ENCODE results near the gene TMEM59. TPM values are rescaled to one million over a fixed set of nuclear protein-coding genes. Genes with fewer than 3 reads are reported as not detected.
"Not testable (repeated sequence)": the region's sequence is repeated elsewhere in the genome, so short reads cannot be mapped to it uniquely, and the experiment has no call there.

The TMEM59 gene
- total RNA-seq, 2 donors from 2014 or later: 282 to 326 TPM

DNA sequence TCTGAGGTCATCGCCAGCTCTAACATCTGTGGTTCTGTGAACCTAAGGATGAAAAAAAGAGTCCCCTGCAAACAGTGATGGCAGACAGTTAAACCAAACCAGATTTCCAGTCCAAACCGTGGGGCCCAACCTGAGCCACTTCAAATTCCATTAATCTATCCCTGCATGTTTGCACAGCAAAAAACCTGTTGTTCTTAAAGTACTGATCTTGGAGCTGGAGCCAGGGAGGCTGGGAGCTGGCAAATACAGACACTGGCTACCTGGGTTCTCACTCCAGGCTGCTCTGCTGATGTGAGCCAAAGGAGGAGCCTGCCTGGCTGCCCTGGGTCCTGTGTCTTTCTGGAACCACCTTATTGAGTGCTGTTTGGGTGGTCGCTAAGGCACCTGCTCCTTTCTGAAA lies 51.4 kb downstream of the TMEM59 start:
- DNase-seq (ENCODE audit: low spot score): no peak
- Histone ChIP-seq H3K27ac (no peak overlapping the region), H3K36me3 (no peaks in the 10 kb centered on the region), H3K4me1 (ENCODE audit: control insufficient read depth in 1 of 2, low read depth in 2 of 2) (no peaks in the 10 kb centered on the region), H3K4me3 (no peak overlapping the region), H3K9me3 (no peaks in the 10 kb centered on the region), H3K27me3 (replicated peaks; ENCODE audit: insufficient read depth) (no peaks in the 10 kb centered on the region)
- TF ChIP-seq, protein P1, sequence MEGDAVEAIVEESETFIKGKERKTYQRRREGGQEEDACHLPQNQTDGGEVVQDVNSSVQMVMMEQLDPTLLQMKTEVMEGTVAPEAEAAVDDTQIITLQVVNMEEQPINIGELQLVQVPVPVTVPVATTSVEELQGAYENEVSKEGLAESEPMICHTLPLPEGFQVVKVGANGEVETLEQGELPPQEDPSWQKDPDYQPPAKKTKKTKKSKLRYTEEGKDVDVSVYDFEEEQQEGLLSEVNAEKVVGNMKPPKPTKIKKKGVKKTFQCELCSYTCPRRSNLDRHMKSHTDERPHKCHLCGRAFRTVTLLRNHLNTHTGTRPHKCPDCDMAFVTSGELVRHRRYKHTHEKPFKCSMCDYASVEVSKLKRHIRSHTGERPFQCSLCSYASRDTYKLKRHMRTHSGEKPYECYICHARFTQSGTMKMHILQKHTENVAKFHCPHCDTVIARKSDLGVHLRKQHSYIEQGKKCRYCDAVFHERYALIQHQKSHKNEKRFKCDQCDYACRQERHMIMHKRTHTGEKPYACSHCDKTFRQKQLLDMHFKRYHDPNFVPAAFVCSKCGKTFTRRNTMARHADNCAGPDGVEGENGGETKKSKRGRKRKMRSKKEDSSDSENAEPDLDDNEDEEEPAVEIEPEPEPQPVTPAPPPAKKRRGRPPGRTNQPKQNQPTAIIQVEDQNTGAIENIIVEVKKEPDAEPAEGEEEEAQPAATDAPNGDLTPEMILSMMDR (IDR thresholded peaks at IDR 0.05): no peak
- ATAC-seq (ENCODE audit: insufficient number of reproducible peaks, low FRiP score, low read depth): no peak

DNA sequence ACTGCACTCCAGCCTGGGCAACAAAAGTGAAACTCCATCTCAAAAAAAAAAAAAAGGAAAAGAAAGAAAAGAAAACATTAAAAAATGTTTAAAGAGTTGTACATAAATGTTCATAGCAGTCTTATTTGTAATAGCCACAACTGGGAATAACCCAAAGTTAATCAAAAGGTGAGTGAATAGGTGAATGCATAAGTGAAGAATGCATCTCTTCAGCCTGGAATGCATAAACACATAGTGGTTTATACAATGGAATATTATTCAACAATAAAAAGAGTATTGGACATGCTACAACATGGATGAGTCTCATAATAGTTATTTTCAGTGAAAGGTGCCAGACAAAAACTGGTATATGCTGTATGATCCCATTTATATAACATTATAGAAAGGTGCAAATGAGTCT lies 53.1 kb downstream of the TMEM59 start:
- Histone ChIP-seq H3K4me3 (no peak overlapping the region), H3K27ac (no peak overlapping the region), H3K9me3 (no peaks in the 10 kb centered on the region), H3K4me1 (ENCODE audit: control insufficient read depth in 1 of 2, low read depth in 2 of 2) (no peaks in the 10 kb centered on the region), H3K27me3 (replicated peaks; ENCODE audit: insufficient read depth) (no peaks in the 10 kb centered on the region), H3K36me3 (no peaks in the 10 kb centered on the region)
- ATAC-seq (ENCODE audit: insufficient number of reproducible peaks, low FRiP score, low read depth): no peak
- DNase-seq (ENCODE audit: low spot score): no peak
- TF ChIP-seq, protein P1 (IDR thresholded peaks at IDR 0.05): no peak

DNA sequence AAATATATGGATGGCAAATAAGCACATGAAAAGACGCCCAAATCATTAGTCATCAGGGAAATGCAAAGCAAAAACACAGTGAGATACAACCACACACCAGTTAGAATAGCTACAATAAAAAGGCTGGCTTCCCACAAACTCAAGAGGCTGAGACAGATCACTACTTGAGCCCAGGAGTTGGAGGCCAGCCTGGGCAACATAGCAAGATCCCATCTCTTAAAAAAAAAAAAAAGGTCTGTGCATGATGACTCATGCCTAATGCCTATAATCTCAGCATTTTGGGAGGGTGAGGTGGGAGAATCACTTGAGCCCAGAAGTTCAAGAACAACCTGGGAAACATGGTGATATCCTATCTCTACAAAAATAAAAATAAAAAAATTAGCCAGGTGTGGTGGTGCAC lies 54.8 kb downstream of the TMEM59 start:
- no peaks in the 10 kb centered on the region for H3K36me3 ChIP-seq
- no peak overlapping the region for H3K4me3 ChIP-seq
- no peaks in the 10 kb centered on the region for H3K27me3 ChIP-seq (replicated peaks; ENCODE audit: insufficient read depth)
- no peak overlapping the region for H3K27ac ChIP-seq
- ATAC-seq (ENCODE audit: insufficient number of reproducible peaks, low FRiP score, low read depth) (no peak), DNase-seq (ENCODE audit: low spot score) (no peak)
- TF ChIP-seq, protein P1 (IDR thresholded peaks at IDR 0.05): no peak
- no peaks in the 10 kb centered on the region for H3K9me3 ChIP-seq
- H3K4me1 ChIP-seq (ENCODE audit: control insufficient read depth in 1 of 2, low read depth in 2 of 2): no peaks in the 10 kb centered on the region

DNA sequence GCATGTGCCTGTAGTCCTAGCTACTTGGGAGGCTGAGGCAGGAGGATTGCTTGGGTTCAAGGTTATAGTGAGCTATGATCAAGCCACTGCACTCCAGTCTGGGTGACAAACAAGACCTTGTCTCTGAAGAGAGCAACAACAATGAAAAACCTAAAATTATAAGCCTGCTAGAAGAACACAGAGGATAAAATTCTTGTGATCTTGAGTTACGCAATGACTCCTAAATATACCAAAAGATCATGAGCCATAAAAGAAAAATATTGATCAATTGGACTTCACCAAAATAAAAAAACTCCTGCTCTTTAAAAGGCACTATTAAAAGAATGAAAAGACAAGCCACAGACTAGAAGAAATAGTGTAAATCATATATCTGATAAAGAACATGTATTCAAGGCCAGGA lies 57.3 kb downstream of the TMEM59 start:
- H3K4me1 ChIP-seq (ENCODE audit: control insufficient read depth in 1 of 2, low read depth in 2 of 2): no peaks in the 10 kb centered on the region
- ATAC-seq (ENCODE audit: insufficient number of reproducible peaks, low FRiP score, low read depth) (no peak), DNase-seq (ENCODE audit: low spot score) (no peak)
- H3K27ac ChIP-seq: no peak overlapping the region
- H3K36me3 ChIP-seq: no peaks in the 10 kb centered on the region
- H3K27me3 ChIP-seq (replicated peaks; ENCODE audit: insufficient read depth): no peaks in the 10 kb centered on the region
- no peaks in the 10 kb centered on the region for H3K9me3 ChIP-seq
- TF ChIP-seq, protein P1 (IDR thresholded peaks at IDR 0.05): no peak
- H3K4me3 ChIP-seq: no peak overlapping the region

DNA sequence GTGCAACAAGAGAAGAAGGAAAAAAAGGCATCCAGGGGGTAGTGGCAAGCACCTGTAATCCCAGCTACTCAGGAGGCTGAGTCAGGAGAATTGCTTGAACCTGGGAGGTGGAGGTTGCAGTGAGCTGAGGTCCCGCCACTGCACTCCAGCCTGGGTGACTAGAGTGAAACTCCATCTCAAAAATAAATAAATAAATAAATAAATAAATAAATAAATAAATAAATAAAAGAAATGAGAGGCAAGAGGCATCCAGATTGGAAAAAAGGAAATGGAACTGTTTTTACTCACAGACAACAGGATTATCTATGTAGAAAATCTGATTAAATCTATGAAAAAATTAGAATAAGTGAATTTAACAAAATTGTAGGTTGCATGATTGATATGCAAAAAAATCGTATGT lies 58.5 kb downstream of the TMEM59 start:
- H3K4me1 ChIP-seq (ENCODE audit: control insufficient read depth in 1 of 2, low read depth in 2 of 2); H3K27me3 ChIP-seq (replicated peaks; ENCODE audit: insufficient read depth); H3K9me3 ChIP-seq; H3K4me3 ChIP-seq; ATAC-seq (ENCODE audit: insufficient number of reproducible peaks, low FRiP score, low read depth); DNase-seq (ENCODE audit: low spot score); H3K27ac ChIP-seq; H3K36me3 ChIP-seq: not testable (repeated sequence)

DNA sequence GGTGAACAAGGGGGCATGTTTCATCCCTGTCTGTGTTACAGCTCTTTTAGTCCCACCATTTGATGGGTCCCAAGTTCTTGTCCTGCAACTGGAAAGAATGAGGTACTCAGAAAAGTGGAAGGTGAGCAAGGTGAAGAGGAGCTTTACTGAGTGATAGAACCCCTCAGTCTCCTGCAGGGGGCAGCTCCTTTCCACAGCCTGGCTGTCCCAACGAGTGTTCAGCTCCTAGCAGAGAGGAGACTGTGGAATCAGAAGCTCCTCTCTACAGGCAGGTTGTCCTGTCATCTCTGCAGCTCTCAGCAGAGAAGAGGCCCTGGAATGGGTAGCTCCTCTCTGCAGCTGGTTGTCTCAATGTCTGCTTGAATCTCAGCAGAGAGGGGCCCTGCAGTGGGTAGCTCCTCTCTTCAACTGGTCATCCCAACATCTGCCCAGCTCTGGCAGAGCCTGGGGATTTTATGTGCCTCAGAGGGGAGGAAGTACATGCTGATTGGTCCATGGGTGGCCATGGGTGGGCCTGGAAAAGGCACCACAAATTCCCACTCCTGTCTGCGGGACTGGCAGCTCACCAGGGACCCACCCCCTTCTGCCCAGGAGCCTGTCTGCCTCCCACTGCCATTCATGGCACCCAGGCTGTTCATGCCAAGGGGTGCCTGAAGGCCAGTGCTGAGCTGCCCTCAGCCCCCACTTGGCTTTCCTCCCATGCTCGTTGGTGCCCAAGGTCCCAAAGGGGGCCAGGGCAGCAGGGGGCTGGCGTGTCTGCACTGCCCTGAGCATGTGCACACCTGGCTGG lies 60.7 kb downstream of the TMEM59 start:
- DNase-seq (ENCODE audit: low spot score) (no peak), ATAC-seq (ENCODE audit: insufficient number of reproducible peaks, low FRiP score, low read depth) (no peak)
- Histone ChIP-seq H3K27me3 (replicated peaks; ENCODE audit: insufficient read depth) (no peaks in the 10 kb centered on the region), H3K36me3 (no peaks in the 10 kb centered on the region), H3K27ac (no peak overlapping the region), H3K4me1 (ENCODE audit: control insufficient read depth in 1 of 2, low read depth in 2 of 2) (no peaks in the 10 kb centered on the region), H3K4me3 (no peak overlapping the region), H3K9me3 (no peaks in the 10 kb centered on the region)
- TF ChIP-seq, protein P1 (IDR thresholded peaks at IDR 0.05): no peak
